HepG2 (cell line): ENCODE results near the gene CMIP. TPM values are rescaled to one million over a fixed set of nuclear protein-coding genes. Genes with fewer than 3 reads are reported as not detected.

ENCODE experiments used
- DR1 ChIP-seq: sonication (generic); formaldehyde crosslinking; IDR thresholded peaks from 2 replicates; pipeline ENCODE4 v1.8.0; 2021; ENCODE audit warnings: mild to moderate bottlenecking, missing genetic modification reagents, inconsistent platforms
- GABPB1 ChIP-seq: IDR thresholded peaks from 2 replicates; pipeline ENCODE4 v1.6.1; 2016; ENCODE audit warnings: mild to moderate bottlenecking, missing genetic modification reagents, moderate library complexity, missing compliant biosample characterization
- HHEX ChIP-seq: IDR thresholded peaks from 2 replicates; pipeline ENCODE4 v1.6.1; 2016; ENCODE audit warnings: control low read depth
- KDM1A ChIP-seq: IDR thresholded peaks from 2 replicates; pipeline ENCODE4 v1.6.1; 2016; ENCODE audit warnings: missing compliant biosample characterization
- KLF11 ChIP-seq: IDR thresholded peaks from 2 replicates; pipeline ENCODE4 v1.6.1; 2016; ENCODE audit warnings: missing compliant biosample characterization
- NFE2 ChIP-seq: sonication (generic); formaldehyde crosslinking; IDR thresholded peaks from 2 replicates; pipeline ENCODE4 v1.4.0; 2020; ENCODE audit warnings: missing genetic modification reagents
- NR1H2 ChIP-seq: sonication (generic); formaldehyde crosslinking; IDR thresholded peaks from 2 replicates; pipeline ENCODE4 v1.8.1; 2022; ENCODE audit warnings: low read depth, missing genetic modification reagents, borderline replicate concordance
- RFX3 ChIP-seq: IDR thresholded peaks from 2 replicates; pipeline ENCODE4 v1.6.1; 2016; ENCODE audit warnings: missing biosample characterization, missing genetic modification reagents
- SAFB2 ChIP-seq: sonication (generic); formaldehyde crosslinking; IDR thresholded peaks from 2 replicates; pipeline ENCODE4 v1.5.1; 2020; ENCODE audit warnings: missing genetic modification reagents, low read depth, mild to moderate bottlenecking, borderline replicate concordance
- SALL1 ChIP-seq: sonication (generic); formaldehyde crosslinking; IDR thresholded peaks from 2 replicates; pipeline ENCODE4 v1.8.0; 2022; ENCODE audit warnings: mild to moderate bottlenecking, missing genetic modification reagents
- TARDBP ChIP-seq: sonication (generic); formaldehyde crosslinking; IDR thresholded peaks from 2 replicates; pipeline ENCODE4 v1.8.0; 2022; ENCODE audit warnings: mild to moderate bottlenecking, missing genetic modification reagents
- ZFAT ChIP-seq: sonication (generic); formaldehyde crosslinking; conservative IDR thresholded peaks from 2 replicates; pipeline ENCODE4 v1.8.1; 2023; ENCODE audit warnings: missing genetic modification reagents, inconsistent platforms
- ZFP36L1 ChIP-seq: sonication (generic); formaldehyde crosslinking; IDR thresholded peaks from 2 replicates; pipeline ENCODE4 v1.8.0; 2022; ENCODE audit warnings: mild to moderate bottlenecking, missing genetic modification reagents, moderate library complexity
- ZNF235 ChIP-seq: sonication (generic); formaldehyde crosslinking; IDR thresholded peaks from 2 replicates; pipeline ENCODE4 v1.8.1; 2023; ENCODE audit warnings: mild to moderate bottlenecking, missing genetic modification reagents, borderline replicate concordance
- ZNF337 ChIP-seq: sonication (generic); formaldehyde crosslinking; IDR thresholded peaks from 2 replicates; pipeline ENCODE4 v1.5.1; 2020; ENCODE audit warnings: missing genetic modification reagents, low read depth, mild to moderate bottlenecking, borderline replicate concordance
- ZNF572 ChIP-seq: sonication (generic); formaldehyde crosslinking; IDR thresholded peaks from 2 replicates; pipeline ENCODE4 v1.5.1; 2020; ENCODE audit warnings: mild to moderate bottlenecking, missing genetic modification reagents
- ZNF737 ChIP-seq: sonication (generic); formaldehyde crosslinking; IDR thresholded peaks from 2 replicates; pipeline ENCODE4 v1.5.0; 2020; ENCODE audit warnings: missing genetic modification reagents, mild to moderate bottlenecking, borderline replicate concordance
- polyA plus RNA-seq, 8 experiments: library from polyadenylated mRNA; depleted of rRNA in 3 of 8; stranded (reverse) in 7 of 8; unstranded in 1 of 8; fragments of >200 nt; fragmentation: Illumina TruSeq in 4 of 8; extraction: Trizol in 4 of 8; gene quantifications; 2 replicates each; pipeline versions ENCODE4 v1.2.1 to v1.2.3, GENCODE V29; 2011 to 2016; ENCODE audit warnings: low read depth in 4 of 8, missing spikeins in 1 of 8, mixed read lengths in 1 of 8; ENCODE audit not compliant: insufficient read depth in 1 of 8
- total RNA-seq, 5 experiments: library from RNA; depleted of rRNA; stranded (reverse); fragments of >200 nt; fragmentation: Illumina TruSeq; extraction: Trizol; gene quantifications; 2 replicates each; pipeline ENCODE4 v1.2.3, GENCODE V29; 2016; ENCODE audit warnings: low read depth in 1 of 5
- TF ChIP-seq, protein P1 (sequence below): sonication (generic); formaldehyde crosslinking; IDR thresholded peaks from 2 replicates; pipeline ENCODE4 v1.5.1; 2020; ENCODE audit warnings: mild to moderate bottlenecking, missing genetic modification reagents, borderline replicate concordance
- TF ChIP-seq, protein P2 (sequence below): sonication (generic); formaldehyde crosslinking; IDR thresholded peaks from 2 replicates; pipeline ENCODE4 v1.5.1; 2020; ENCODE audit warnings: missing genetic modification reagents, mild to moderate bottlenecking, borderline replicate concordance
- TF ChIP-seq, protein P3 (sequence below): fragments of 450-650 bp; IDR thresholded peaks from 2 replicates; pipeline ENCODE4 v1.6.1; 2016
- TF ChIP-seq, protein P4 (sequence below): sonication (generic); formaldehyde crosslinking; IDR thresholded peaks from 2 replicates; pipeline ENCODE4 v1.4.0; 2020; ENCODE audit warnings: low read depth, missing genetic modification reagents

The CMIP gene
- total and polyA plus RNA-seq, 2 of the 13 experiments (the other 11 are each of a cell fraction or from before 2014, with no cell fraction given): 10.9 to 18.1 TPM

DNA sequence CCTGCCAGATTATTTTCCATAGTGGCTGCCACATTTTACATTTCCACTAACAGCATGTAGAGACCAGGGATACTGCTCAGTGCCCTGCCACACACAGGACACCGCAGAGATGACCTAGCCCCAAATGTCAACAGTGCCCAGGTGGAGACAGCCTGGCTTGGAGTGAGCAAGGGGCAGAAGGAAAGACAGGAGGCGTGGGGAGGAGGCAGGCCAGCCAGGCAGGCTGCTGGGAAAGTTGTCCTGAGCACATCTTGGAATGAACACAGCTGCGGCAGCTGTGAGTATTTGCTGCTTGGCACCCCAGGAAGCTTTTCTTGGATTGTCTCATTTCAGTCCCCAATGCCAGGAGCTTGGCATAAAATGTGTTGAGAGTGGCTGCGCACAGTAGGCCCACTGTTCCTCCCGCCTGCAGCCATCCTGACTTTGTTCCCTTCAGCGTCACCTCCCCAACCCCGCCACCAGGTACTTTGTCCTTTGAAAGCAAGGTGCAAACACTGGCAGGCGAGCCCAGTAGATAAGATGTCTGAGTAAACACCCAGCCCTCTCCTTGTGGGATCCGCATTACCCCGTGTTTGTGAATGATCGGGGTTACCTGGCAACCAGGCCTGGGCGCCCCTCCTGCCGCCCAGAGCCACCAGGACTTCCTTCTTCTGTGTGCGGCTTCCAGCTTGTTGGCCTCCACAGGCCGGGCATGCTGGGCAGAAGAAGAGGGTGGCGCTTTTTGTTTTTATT, 114.0 kb downstream of the CMIP start (continued):
- TF ChIP-seq KDM1A (CRISPR knock-in tag) (peak; percentile 79; the same call in 1 of the 2 replicates), TARDBP (peak; percentile 48; the same call in 1 of the 2 replicates), GABPB1 (0 out of 2 replicates have a peak, but pooled peaks have one; percentile 27), NR1H2 (CRISPR knock-in tag) (no peak), SAFB2 (CRISPR knock-in tag) (0 out of 2 replicates have a peak, but pooled peaks have one; percentile 60), DR1 (no peak), ZNF235 (no peak), SALL1 (CRISPR knock-in tag) (peak; percentile 80), KLF11 (CRISPR knock-in tag) (no peak), RFX3 (CRISPR knock-in tag) (peak; percentile 72), ZNF572 (CRISPR knock-in tag) (peak; percentile 83; the same call in 1 of the 2 replicates), NFE2 (no peak), ZNF737 (no peak), ZFP36L1 (CRISPR knock-in tag) (no peak), ZFAT (CRISPR knock-in tag) (no peak), HHEX (CRISPR knock-in tag) (no peak), ZNF337 (CRISPR knock-in tag) (no peak)
- TF ChIP-seq, protein P1, sequence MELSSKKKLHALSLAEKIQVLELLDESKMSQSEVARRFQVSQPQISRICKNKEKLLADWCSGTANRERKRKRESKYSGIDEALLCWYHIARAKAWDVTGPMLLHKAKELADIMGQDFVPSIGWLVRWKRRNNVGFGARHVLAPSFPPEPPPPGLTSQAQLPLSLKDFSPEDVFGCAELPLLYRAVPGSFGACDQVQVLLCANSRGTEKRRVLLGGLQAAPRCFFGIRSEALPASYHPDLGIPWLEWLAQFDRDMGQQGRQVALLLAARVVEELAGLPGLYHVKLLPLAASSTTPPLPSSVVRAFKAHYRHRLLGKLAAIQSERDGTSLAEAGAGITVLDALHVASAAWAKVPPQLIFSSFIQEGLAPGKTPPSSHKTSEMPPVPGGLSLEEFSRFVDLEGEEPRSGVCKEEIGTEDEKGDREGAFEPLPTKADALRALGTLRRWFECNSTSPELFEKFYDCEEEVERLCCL (CRISPR knock-in tag): no peak
- TF ChIP-seq, protein P2, sequence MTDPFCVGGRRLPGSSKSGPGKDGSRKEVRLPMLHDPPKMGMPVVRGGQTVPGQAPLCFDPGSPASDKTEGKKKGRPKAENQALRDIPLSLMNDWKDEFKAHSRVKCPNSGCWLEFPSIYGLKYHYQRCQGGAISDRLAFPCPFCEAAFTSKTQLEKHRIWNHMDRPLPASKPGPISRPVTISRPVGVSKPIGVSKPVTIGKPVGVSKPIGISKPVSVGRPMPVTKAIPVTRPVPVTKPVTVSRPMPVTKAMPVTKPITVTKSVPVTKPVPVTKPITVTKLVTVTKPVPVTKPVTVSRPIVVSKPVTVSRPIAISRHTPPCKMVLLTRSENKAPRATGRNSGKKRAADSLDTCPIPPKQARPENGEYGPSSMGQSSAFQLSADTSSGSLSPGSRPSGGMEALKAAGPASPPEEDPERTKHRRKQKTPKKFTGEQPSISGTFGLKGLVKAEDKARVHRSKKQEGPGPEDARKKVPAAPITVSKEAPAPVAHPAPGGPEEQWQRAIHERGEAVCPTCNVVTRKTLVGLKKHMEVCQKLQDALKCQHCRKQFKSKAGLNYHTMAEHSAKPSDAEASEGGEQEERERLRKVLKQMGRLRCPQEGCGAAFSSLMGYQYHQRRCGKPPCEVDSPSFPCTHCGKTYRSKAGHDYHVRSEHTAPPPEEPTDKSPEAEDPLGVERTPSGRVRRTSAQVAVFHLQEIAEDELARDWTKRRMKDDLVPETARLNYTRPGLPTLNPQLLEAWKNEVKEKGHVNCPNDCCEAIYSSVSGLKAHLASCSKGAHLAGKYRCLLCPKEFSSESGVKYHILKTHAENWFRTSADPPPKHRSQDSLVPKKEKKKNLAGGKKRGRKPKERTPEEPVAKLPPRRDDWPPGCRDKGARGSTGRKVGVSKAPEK (CRISPR knock-in tag): no peak
- TF ChIP-seq, protein P3, sequence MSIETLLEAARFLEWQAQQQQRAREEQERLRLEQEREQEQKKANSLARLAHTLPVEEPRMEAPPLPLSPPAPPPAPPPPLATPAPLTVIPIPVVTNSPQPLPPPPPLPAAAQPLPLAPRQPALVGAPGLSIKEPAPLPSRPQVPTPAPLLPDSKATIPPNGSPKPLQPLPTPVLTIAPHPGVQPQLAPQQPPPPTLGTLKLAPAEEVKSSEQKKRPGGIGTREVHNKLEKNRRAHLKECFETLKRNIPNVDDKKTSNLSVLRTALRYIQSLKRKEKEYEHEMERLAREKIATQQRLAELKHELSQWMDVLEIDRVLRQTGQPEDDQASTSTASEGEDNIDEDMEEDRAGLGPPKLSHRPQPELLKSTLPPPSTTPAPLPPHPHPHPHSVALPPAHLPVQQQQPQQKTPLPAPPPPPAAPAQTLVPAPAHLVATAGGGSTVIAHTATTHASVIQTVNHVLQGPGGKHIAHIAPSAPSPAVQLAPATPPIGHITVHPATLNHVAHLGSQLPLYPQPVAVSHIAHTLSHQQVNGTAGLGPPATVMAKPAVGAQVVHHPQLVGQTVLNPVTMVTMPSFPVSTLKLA: no peak
- TF ChIP-seq, protein P4, sequence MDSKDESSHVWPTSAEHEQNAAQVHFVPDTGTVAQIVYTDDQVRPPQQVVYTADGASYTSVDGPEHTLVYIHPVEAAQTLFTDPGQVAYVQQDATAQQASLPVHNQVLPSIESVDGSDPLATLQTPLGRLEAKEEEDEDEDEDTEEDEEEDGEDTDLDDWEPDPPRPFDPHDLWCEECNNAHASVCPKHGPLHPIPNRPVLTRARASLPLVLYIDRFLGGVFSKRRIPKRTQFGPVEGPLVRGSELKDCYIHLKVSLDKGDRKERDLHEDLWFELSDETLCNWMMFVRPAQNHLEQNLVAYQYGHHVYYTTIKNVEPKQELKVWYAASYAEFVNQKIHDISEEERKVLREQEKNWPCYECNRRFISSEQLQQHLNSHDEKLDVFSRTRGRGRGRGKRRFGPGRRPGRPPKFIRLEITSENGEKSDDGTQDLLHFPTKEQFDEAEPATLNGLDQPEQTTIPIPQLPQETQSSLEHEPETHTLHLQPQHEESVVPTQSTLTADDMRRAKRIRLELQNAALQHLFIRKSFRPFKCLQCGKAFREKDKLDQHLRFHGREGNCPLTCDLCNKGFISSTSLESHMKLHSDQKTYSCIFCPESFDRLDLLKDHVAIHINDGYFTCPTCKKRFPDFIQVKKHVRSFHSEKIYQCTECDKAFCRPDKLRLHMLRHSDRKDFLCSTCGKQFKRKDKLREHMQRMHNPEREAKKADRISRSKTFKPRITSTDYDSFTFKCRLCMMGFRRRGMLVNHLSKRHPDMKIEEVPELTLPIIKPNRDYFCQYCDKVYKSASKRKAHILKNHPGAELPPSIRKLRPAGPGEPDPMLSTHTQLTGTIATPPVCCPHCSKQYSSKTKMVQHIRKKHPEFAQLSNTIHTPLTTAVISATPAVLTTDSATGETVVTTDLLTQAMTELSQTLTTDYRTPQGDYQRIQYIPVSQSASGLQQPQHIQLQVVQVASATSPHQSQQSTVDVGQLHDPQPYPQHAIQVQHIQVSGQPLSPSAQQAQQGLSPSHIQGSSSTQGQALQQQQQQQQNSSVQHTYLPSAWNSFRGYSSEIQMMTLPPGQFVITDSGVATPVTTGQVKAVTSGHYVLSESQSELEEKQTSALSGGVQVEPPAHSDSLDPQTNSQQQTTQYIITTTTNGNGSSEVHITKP (CRISPR knock-in tag): no peak
